GM19099 (cell line): ENCODE data around the gene CDH23.

Experiments
- POLR2A ChIP-seq: IDR thresholded peaks from 3 replicates; pipeline ENCODE4 v1.6.1; 2011; ENCODE audit warnings: low read depth; ENCODE audit not compliant: insufficient read length; ENCODE audit errors: extremely low read depth

Gene CDH23

DNA sequence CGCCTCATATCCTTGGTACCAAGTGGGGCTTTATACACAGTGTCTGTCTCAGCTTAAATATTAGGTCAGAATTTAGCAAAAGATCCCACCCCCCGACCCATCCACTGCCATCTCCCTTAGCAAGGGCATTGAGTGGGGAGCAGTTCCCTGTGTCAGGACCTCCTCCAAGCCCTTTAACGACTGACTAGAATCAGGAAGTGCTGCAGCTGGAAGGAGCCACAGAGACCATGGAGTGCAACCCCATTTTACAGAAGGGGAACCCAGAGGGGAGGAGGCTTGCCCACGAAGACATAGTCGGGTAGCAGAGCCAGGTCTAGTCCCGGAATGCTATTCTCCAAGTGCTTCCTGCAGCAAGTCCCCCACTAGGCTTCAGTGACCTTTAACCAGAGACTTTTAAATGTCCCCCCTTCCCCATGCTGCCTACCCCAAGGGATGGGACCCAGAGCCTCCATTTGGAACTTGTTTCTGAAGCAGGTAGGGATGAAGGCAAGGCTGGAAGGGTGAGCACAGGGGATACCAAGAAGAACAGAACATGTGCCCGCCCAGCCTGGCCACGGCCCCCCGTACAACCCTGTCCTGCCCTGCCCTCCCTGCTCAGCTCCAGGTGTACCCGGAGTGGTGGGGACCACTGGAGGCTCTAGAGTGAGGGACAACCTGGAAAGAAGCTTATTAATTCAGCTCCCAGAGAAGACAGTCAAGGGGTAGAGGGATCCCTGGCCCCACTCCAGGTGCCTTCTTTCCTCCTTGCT lies 281.5 kb downstream of the CDH23 start:
- no peak for TF ChIP-seq POLR2A

DNA sequence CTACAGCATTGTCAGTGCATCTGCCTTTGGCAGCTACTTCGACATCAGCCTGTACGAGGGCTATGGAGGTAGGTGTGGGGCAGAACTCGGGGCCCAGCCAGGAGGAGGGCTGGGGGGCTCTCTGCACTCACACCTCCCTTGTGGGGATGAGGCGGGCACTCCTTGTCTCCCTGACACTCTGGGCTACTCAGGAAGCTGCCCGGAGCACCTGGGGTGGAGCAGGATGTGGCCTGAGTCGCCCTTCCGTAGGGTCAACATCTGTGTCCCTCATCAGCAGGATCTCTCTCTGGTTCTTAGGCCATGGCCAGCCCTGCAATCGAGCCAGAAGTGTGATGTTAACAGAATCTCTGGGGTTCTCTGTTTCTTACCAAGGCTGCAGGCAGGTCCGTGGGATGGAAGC lies 282.7 kb downstream of the CDH23 start:
- TF ChIP-seq POLR2A: no peak

DNA sequence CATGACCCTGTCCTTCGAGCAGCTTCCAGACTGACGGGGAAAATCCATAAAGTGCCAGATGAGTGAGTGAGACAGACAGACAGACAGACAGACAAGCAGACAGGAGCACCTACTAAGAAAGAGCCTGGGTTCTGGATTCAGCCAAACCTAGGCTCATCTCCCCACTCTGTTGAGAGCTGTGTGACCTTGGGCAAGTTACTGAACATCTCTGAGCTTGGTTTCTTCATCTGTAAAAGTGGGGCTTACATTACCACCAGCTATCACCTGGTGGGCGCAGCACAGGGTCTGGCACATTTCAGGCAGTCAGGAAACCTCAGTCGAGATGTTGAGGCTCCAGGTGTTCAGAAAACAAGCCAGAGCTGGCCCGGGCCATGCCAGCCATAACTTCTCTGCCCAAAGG lies 285.3 kb downstream of the CDH23 start:
- no peak for TF ChIP-seq POLR2A

- no peak for TF ChIP-seq POLR2A
These were observed 286.6 kb downstream of the CDH23 start for GRCh38 chr10:71683301-71683700.

DNA sequence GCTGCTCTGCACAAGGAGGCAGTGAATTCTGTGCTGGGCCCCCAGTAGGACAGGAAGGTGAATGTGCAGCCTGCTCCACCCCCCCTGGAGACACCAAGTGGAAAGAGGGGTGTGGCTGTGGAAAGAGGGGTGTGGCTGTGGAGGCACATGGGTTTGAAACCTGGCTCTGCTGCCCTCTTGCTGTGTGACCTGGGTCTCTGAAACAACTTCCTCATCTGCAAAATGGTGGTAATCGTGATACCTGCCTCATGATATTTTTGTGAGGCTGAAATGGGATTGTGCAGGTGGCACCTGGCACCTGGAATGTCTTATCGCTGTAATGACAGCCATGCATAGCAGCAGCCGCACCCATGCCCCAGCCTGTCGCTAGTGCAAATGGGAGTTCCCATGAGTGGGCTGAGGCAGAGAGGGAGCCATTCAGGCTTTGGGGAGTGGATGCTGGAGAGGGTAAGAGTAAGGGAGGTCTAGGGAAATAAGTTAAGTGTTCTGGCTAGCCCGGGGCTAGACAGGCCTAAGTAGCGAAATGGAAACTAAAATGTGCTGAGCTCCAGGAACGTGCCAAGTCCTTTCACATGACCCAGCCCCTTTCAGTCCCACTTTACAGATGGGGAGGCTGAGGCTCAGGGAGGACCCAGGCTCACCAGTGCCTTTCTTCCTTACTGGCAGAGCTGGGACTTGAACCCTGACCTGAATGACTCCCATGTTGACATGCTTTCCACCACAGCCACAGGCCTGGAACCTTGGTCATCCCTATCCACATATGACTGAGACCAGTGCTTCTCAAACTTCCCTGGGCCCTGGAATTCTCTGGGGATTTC lies 287.8 kb downstream of the CDH23 start:
- TF ChIP-seq POLR2A: no peak

DNA sequence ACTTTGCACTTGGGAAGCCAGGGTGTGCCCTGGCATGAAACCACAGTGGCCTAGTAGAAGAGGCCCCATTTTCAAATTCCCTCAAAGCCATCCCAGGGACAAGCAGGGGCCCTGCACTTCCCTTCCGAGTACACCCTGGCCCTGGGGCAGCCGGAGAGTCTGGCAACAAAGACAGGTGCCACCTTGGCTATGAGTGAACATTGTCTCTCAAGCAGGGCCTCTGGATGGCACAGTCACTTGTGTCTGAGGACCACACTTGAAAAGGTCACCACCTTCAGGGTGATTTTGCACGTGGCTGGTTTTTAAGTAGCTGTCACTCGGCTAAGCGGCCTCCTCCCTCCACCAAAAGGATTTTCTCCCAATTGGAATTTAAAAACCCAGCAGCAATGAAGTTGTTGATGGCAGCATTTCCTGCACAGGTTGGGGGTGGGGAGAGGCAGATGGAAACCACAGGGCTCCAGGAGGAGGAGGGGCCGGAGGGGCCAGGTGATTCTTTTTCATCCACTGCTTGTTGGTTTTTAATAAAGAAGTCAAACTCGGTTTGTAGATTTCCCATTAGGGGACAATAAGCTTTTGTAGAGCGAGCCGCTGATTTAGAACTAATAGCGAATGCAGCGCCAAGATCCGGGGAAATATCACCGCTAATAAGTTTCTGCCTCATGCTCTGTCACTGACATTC lies 289.0 kb downstream of the CDH23 start:
- no peak for TF ChIP-seq POLR2A

DNA sequence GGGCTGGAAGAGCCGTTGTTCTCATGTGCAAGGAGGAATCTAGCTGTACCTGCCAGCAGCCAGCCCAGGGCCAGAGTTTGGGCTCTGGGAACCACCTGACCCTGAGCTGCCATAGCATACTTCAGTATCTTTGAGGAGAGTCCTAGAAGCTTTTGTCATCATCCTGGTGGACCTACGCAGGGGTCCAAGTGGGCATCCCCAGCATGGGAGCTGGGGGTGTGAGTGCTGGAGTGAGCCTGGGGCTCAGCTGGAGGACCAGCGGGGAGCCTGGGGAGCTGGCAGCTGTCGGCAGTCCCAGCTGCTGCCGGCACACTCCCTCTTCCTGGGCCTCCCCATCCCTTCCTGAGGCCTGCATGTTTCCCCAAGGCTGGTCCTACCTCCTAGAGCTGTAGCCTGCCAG lies 290.4 kb downstream of the CDH23 start:
- no peak for TF ChIP-seq POLR2A

DNA sequence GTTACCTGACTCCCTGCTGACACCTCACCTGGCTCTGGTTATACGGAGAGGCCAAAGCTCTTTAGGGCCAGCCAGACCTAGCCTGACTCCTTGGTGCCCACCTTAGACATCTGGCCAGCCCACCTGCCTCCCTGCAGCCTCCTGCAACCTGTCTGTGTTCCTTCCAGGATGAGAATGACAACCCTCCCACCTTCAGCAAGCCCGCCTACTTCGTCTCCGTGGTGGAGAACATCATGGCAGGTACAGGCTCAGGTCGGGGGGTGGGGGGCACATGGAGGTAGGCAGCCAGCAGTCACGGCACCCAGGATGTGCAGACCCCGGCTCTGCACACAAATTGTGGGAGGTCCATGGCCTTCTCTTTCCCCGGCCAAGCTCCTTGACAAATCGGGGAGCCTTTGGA lies 290.8 kb downstream of the CDH23 start:
- TF ChIP-seq POLR2A: no peak

GRCh38 chr10:71688256-71688655 lies 291.5 kb downstream of the CDH23 start:
- no peak for TF ChIP-seq POLR2A

DNA sequence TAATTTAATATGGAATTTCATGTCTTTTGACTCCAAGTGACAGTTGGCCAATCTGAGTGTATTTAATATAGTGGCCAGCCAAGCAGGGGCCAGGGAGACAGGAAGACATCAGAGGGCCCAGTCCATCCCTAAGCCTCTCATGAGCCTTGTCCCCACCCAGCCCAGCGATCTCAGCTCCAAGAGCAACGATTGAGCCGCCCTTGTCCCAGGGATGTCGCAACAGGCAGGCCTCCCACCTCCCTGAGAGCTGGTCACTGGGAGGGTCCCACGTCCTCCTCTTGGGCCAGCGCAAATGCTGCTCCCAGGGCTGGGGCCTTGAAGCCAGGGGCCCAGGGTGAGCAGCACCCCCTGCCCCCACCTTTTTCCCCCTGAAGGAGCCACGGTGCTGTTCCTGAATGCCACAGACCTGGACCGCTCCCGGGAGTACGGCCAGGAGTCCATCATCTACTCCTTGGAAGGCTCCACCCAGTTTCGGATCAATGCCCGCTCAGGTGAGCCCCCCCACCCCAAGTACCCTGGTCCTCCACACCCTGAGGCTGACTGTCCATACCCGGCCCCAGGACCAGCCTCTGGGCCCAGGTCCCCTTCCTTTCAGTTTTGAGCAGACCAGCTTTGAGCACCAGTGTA lies 293.5 kb downstream of the CDH23 start:
- no peak for TF ChIP-seq POLR2A

- TF ChIP-seq POLR2A: no peak
These were observed 294.7 kb downstream of the CDH23 start for GRCh38 chr10:71691405-71691804.

- TF ChIP-seq POLR2A: no peak
These were observed 296.0 kb downstream of the CDH23 start for GRCh38 chr10:71692598-71693306.

GRCh38 chr10:71693377-71693776 lies 296.7 kb downstream of the CDH23 start:
- TF ChIP-seq POLR2A: no peak

DNA sequence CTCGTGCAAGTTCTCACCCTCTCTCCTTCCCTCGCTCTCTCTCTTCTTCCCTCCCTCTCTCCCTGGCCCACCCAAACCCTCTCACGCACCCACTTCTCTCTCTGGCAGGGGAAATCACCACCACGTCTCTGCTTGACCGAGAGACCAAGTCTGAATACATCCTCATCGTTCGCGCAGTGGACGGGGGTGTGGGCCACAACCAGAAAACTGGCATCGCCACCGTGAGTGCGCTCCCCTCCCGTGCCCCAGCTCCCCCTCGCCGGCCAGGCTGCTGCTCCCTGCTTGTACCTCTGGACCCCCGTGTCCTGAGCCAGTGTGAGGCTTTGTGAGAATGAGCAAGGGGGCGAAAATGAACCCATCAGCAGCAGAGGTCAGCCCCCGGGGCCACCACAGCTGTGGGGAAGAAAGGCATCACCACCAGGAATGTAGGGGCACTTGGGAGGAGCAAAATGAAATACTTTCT lies 297.4 kb downstream of the CDH23 start:
- no peak for TF ChIP-seq POLR2A
